ENCODE data around the gene CLSTN3. TPM values are rescaled to one million over a fixed set of nuclear protein-coding genes. Genes with fewer than 3 reads are reported as not detected.

Gene CLSTN3
- total RNA-seq, 3 donors from 2014 or later (not counting 1 experiment from before 2014, with no cell fraction given), result 59.7 to 95.5 (median 61.0) TPM

- TF ChIP-seq, protein P1, sequence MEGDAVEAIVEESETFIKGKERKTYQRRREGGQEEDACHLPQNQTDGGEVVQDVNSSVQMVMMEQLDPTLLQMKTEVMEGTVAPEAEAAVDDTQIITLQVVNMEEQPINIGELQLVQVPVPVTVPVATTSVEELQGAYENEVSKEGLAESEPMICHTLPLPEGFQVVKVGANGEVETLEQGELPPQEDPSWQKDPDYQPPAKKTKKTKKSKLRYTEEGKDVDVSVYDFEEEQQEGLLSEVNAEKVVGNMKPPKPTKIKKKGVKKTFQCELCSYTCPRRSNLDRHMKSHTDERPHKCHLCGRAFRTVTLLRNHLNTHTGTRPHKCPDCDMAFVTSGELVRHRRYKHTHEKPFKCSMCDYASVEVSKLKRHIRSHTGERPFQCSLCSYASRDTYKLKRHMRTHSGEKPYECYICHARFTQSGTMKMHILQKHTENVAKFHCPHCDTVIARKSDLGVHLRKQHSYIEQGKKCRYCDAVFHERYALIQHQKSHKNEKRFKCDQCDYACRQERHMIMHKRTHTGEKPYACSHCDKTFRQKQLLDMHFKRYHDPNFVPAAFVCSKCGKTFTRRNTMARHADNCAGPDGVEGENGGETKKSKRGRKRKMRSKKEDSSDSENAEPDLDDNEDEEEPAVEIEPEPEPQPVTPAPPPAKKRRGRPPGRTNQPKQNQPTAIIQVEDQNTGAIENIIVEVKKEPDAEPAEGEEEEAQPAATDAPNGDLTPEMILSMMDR (IDR thresholded peaks at IDR 0.05), result no peak
- ATAC-seq (no peak), DNase-seq (no peak)
- Histone ChIP-seq H3K36me3 (ENCODE audit: control insufficient read depth, insufficient read depth, low read length) (peaks cover 2% of the 10 kb centered on the region), H3K27me3 (ENCODE audit: control insufficient read depth, insufficient read depth, low read length) (no peaks in the 10 kb centered on the region), H3K27ac (ENCODE audit: low read length) (no peak overlapping the region), H3K4me1 (ENCODE audit: control insufficient read depth, insufficient read depth, low read length) (peaks cover 15% of the 10 kb centered on the region), H3K4me3 (ENCODE audit: low read length) (no peak overlapping the region), H3K9me3 (ENCODE audit: control insufficient read depth, insufficient read depth, low read length) (no peaks in the 10 kb centered on the region)
- no peak overlapping the region for H3K27ac Mint-ChIP-seq
- no peak overlapping the region for H3K4me3 Mint-ChIP-seq
- H3K9me3 Mint-ChIP-seq, result no peaks in the 10 kb centered on the region
- no peaks in the 10 kb centered on the region for H3K27me3 Mint-ChIP-seq (ENCODE audit: low read depth in 2 of 2)
- intact Hi-C loops (cut with micrococcal nuclease), result no loop called here
- WGBS (ENCODE audit: insufficient coverage), result 94% methylated on average over 2 of the region's 2 CpGs
- H3K36me3 Mint-ChIP-seq, result no peaks in the 10 kb centered on the region
- H3K4me1 Mint-ChIP-seq, result peaks cover 37 to 54% of the 10 kb centered on the region in 2 donors
Observed at GRCh38 chr12:7193674-7194073, 63.5 kb downstream of the CLSTN3 start.

DNA sequence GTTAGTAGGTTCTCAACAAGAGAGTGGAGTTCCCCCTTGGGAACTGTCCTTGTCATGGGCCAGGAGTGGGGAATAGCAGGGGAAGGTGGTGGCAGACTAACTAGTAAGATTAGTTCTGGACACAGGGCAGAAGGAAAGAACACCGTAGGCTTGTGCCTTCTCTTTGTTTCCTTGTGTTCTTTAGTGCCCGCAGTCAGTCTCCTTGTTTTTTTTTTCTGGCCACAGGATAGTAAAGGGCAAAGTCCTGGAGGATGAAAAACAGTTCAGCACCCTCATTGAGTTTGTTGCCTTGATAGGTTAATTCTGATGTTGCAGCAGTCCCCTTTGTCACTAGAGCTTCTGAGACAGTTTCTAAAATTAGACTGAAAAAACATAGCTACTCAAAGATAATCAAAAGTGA, 67.7 kb downstream of the CLSTN3 start:
- Histone ChIP-seq H3K27ac (ENCODE audit: low read length) (no peak overlapping the region), H3K4me3 (ENCODE audit: low read length) (no peak overlapping the region), H3K4me1 (ENCODE audit: control insufficient read depth, insufficient read depth, low read length) (no peaks in the 10 kb centered on the region), H3K36me3 (ENCODE audit: control insufficient read depth, insufficient read depth, low read length) (peaks cover 16% of the 10 kb centered on the region), H3K27me3 (ENCODE audit: control insufficient read depth, insufficient read depth, low read length) (no peaks in the 10 kb centered on the region), H3K9me3 (ENCODE audit: control insufficient read depth, insufficient read depth, low read length) (no peaks in the 10 kb centered on the region)
- no peak overlapping the region for H3K4me3 Mint-ChIP-seq
- H3K27ac Mint-ChIP-seq, result no peak overlapping the region
- TF ChIP-seq, protein P1 (IDR thresholded peaks at IDR 0.05), result no peak
- peaks cover 6 to 21% of the 10 kb centered on the region in 2 donors for H3K4me1 Mint-ChIP-seq
- intact Hi-C loops (cut with micrococcal nuclease), result no loop called here
- no peaks in the 10 kb centered on the region for H3K36me3 Mint-ChIP-seq
- no peaks in the 10 kb centered on the region for H3K9me3 Mint-ChIP-seq
- H3K27me3 Mint-ChIP-seq (ENCODE audit: low read depth in 2 of 2), result no peaks in the 10 kb centered on the region
- WGBS (ENCODE audit: insufficient coverage), result 96% methylated on average over 2 of the region's 2 CpGs
- DNase-seq (no peak), ATAC-seq (no peak)

GRCh38 chr12:7203109-7203508, 72.9 kb downstream of the CLSTN3 start:
- WGBS (ENCODE audit: insufficient coverage), result 95% methylated on average over 4 of the region's 4 CpGs
- peaks cover 0 to under 1% of the 10 kb centered on the region in 2 donors for H3K4me1 Mint-ChIP-seq
- no peaks in the 10 kb centered on the region for H3K27me3 ChIP-seq (ENCODE audit: control insufficient read depth, insufficient read depth, low read length)
- intact Hi-C loops (cut with micrococcal nuclease), result no loop called here
- H3K27ac Mint-ChIP-seq, result no peak overlapping the region
- H3K27me3 Mint-ChIP-seq (ENCODE audit: low read depth in 2 of 2), result no peaks in the 10 kb centered on the region
- no peak overlapping the region for H3K4me3 Mint-ChIP-seq
- DNase-seq (no peak), ATAC-seq (no peak)
- H3K36me3 ChIP-seq (ENCODE audit: control insufficient read depth, insufficient read depth, low read length), result peaks cover 54% of the 10 kb centered on the region
- no peaks in the 10 kb centered on the region for H3K4me1 ChIP-seq (ENCODE audit: control insufficient read depth, insufficient read depth, low read length)
- H3K9me3 ChIP-seq (ENCODE audit: control insufficient read depth, insufficient read depth, low read length), result no peaks in the 10 kb centered on the region
- peaks cover 21% of the 10 kb centered on the region for H3K36me3 Mint-ChIP-seq
- no peaks in the 10 kb centered on the region for H3K9me3 Mint-ChIP-seq
- no peak overlapping the region for H3K27ac ChIP-seq (ENCODE audit: low read length)
- H3K4me3 ChIP-seq (ENCODE audit: low read length), result no peak overlapping the region
- TF ChIP-seq, protein P1 (IDR thresholded peaks at IDR 0.05), result no peak

DNA sequence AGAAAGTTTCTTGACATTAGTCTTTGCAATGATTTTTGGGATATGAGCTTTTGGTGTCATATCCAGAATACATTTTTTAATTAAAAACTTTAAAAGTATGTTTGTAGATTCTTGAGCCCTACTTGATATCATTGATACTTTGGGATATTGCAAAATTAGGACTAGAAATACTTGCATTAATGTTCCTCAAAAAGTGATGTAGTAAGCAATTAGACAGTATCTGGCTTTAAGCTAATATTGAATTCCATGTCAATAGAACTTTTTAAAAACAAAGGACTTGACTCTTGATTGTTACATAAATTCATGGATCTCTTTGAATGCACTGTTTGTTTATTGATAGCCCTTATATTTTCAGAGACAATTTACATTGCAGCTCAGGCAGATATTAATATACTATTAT, 74.9 kb downstream of the CLSTN3 start:
- Mint-ChIP-seq H3K36me3 (peaks cover 38% of the 10 kb centered on the region), H3K9me3 (no peaks in the 10 kb centered on the region)
- ATAC-seq, result no peak

More for the DNA sequence above, 74.9 kb downstream of the CLSTN3 start:
- H3K9me3 ChIP-seq (ENCODE audit: control insufficient read depth, insufficient read depth, low read length), result no peaks in the 10 kb centered on the region
- Mint-ChIP-seq H3K27me3 (ENCODE audit: low read depth in 2 of 2) (no peaks in the 10 kb centered on the region), H3K4me3 (no peak overlapping the region), H3K27ac (no peak overlapping the region), H3K4me1 (no peaks in the 10 kb centered on the region)
- H3K27ac ChIP-seq (ENCODE audit: low read length), result no peak overlapping the region
- H3K27me3 ChIP-seq (ENCODE audit: control insufficient read depth, insufficient read depth, low read length), result no peaks in the 10 kb centered on the region
- no peak for DNase-seq
- H3K36me3 ChIP-seq (ENCODE audit: control insufficient read depth, insufficient read depth, low read length), result peaks cover 72% of the 10 kb centered on the region
- H3K4me3 ChIP-seq (ENCODE audit: low read length), result no peak overlapping the region
- no peaks in the 10 kb centered on the region for H3K4me1 ChIP-seq (ENCODE audit: control insufficient read depth, insufficient read depth, low read length)
- intact Hi-C loops (cut with micrococcal nuclease), result no loop called here
- TF ChIP-seq, protein P1 (IDR thresholded peaks at IDR 0.05), result no peak
